Measurements from ENCODE around the gene FNBP1.

FNBP1 gene

DNA sequence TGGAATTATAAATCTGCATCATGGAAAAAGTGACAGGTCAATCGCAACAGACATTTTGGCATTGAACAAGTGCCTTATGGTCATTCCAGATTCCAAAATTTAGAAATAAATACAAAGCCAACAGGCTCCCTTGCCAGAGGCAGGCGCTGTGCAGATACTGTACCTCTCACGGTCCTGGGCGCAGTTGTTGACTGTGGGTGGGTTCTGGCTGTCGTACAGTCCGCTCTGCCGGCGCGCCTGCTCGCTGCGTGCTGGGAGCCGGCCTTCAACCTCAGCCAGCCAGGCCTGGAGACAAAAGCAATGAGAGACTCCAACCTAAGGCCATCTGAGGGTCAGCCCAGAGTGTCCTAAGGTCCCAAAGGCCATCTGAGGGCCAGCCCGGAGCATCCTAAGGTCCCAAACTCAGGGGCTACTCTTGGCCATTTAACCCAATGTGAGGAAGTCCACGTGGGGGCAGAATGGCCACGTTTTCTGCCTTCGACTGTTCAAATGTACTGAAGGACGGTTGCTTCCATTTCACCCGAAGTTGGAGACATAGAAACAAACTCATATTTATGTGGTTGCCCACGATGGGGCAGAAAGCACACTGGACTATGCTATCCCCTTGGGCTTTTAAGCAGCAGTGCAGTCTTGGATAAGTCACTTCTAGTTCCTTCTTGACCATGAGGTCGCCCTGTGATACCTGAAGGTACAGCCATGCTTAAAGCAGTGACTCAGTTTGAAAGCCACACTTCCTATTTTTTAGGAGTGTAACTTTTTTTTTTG, 142.5 kb downstream of the FNBP1 start:
- no peak overlapping the region for H3K4me3 ChIP-seq (replicated peaks; ENCODE audit: low read depth, low read length)
- TF ChIP-seq, protein P1, sequence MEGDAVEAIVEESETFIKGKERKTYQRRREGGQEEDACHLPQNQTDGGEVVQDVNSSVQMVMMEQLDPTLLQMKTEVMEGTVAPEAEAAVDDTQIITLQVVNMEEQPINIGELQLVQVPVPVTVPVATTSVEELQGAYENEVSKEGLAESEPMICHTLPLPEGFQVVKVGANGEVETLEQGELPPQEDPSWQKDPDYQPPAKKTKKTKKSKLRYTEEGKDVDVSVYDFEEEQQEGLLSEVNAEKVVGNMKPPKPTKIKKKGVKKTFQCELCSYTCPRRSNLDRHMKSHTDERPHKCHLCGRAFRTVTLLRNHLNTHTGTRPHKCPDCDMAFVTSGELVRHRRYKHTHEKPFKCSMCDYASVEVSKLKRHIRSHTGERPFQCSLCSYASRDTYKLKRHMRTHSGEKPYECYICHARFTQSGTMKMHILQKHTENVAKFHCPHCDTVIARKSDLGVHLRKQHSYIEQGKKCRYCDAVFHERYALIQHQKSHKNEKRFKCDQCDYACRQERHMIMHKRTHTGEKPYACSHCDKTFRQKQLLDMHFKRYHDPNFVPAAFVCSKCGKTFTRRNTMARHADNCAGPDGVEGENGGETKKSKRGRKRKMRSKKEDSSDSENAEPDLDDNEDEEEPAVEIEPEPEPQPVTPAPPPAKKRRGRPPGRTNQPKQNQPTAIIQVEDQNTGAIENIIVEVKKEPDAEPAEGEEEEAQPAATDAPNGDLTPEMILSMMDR (IDR thresholded peaks at IDR 0.05; ENCODE audit: low read depth, low read length, missing control alignments) = no peak
- no peak for DNase-seq (ENCODE audit: extremely low read depth, low read depth)

DNA sequence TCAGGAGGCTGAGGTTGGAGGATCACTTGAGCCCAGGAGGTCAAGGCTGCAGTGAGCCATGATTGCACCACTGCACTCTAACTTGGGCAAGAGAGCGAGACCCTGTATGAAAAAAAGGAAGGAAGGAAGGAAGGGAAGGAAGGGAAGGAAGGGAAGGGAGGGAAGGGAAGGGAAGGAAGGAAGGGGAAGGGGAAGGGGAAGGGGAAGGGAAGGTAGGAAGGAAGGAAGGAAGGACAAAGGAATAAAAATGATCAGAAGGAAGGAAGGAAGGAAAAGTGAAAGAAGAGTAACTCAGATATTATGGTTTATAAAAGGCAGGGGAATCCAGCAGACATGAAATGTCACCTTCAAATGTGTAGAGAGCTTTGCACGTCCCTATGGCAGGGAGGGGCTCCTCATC, 143.4 kb downstream of the FNBP1 start:
- TF ChIP-seq, protein P1 (IDR thresholded peaks at IDR 0.05; ENCODE audit: low read depth, low read length, missing control alignments) = no peak
- no peak for DNase-seq (ENCODE audit: extremely low read depth, low read depth)
- H3K4me3 ChIP-seq (replicated peaks; ENCODE audit: low read depth, low read length) = no peak overlapping the region

DNA sequence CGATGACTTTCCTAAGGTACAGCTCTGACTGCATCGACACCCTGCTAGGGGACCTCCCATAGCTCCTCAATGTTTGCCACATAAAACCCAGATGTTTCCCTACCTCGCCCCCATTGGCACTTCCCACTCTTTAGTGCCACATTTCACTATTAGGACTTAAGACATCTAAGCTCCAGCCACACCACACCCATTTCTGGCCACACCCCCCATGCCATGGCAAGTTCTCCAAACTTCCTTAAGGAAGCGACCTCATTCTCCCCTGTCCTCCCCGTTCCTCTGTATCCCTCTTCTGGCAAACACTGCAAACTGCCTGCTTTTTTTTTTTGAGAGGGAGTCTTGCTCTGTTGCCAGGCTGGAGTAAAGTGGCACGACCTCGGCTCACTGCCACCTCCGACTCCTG, 144.8 kb downstream of the FNBP1 start:
- H3K4me3 ChIP-seq (replicated peaks; ENCODE audit: low read depth, low read length) = no peak overlapping the region
- DNase-seq (ENCODE audit: extremely low read depth, low read depth) = no peak
- TF ChIP-seq, protein P1 (IDR thresholded peaks at IDR 0.05; ENCODE audit: low read depth, low read length, missing control alignments) = no peak

DNA sequence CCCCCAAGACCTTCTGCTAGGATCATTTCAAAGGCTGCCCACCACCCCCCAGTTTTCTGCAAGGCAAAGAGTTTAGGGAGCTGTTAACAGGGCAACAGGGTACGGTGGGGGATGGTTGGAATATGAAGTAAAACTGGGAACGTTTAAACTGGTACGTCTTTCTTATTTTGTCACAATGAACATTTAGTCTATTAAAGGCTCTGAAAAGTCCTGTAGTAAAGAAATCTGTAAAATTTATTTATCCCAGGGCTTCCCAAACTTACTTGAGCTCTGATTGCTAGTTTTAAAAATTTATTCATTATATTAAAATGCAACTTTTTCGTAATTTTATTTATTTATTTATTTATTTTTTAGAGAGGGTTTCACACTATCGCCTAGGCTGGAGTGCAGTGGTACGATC, 145.7 kb downstream of the FNBP1 start:
- TF ChIP-seq, protein P1 (IDR thresholded peaks at IDR 0.05; ENCODE audit: low read depth, low read length, missing control alignments) = no peak
- no peak overlapping the region for H3K4me3 ChIP-seq (replicated peaks; ENCODE audit: low read depth, low read length)
- no peak for DNase-seq (ENCODE audit: extremely low read depth, low read depth)

DNA sequence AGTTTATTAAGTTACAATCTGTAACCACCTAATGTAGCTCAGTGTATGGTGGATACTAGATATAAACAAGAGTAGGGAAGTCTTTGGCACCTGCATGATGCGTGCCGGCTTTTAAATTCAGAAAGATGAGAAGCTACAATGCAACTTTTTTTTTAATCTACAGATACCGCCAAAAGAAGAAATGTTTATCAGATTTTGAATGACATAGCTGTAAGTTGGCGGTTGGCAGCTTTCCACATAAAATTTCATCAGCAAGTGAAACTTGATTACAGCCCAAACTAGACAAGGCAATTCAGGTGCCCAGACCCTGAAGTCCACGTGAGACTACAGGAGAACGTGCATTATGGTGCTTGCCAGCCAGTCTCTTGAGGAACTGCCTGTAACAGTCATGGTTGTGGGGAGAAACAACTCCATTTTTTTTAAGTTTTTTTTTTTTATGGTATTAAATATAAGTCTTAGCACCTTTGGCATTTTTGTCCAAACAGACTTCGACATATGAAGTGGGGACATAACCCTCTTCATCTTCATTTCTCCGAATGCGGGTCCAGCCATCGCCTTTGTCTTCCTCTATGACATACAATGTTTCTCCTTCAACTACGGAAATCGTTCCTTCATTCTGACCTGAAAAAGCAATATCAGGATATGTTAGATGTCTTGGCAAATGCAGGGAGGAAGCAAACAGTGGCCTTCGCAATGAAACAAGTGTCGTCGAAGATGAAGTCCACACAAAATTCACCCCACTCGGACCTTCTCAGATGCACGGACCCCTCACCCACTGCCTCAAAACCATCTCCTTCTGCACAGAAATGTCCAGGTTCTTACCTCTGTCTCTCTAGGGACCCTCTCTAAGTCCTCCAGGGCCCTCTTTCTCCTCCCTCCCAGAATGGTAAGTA, 147.4 kb downstream of the FNBP1 start:
- no peak overlapping the region for H3K4me3 ChIP-seq (replicated peaks; ENCODE audit: low read depth, low read length)
- DNase-seq (ENCODE audit: extremely low read depth, low read depth) = no peak
- TF ChIP-seq, protein P1 (IDR thresholded peaks at IDR 0.05; ENCODE audit: low read depth, low read length, missing control alignments) = no peak

DNA sequence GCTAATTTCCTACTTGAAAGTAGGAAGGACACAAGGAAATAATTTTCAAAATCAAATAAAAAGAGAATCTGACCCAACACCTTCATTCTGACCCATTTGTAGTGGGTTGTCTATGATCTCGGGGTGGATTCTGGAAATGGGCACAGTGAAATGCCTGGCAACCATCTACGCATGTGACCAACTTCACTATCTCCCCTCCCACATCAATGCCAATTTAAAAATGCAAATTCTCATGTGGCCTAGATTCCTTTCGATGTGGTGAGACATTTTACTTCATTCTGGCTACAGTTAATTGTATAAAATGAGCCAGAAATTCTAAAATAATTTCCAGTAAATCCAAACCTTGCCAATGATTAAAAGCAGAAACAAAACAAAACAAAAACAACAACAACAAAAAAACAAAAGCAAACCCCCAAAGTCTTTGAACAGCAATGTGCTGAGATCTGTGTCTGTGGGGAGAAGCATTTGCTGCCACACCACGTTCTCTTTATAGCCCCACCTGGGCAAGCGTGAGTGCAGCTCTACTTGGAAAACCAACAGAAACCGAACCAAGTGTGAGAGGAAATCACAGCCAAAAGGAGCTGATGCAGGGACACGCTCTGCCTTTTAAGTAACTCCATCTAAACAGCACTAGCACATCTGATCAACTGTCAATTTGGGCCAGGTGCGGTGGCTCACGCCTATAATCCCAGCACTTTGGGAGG, 148.7 kb downstream of the FNBP1 start:
- H3K4me3 ChIP-seq (replicated peaks; ENCODE audit: low read depth, low read length) = no peak overlapping the region
- no peak for DNase-seq (ENCODE audit: extremely low read depth, low read depth)
- TF ChIP-seq, protein P1 (IDR thresholded peaks at IDR 0.05; ENCODE audit: low read depth, low read length, missing control alignments) = no peak
